CD4-positive, CD25-positive, alpha-beta regulatory T cell (primary cell): ENCODE results near the gene CREB5. TPM values are rescaled to one million over a fixed set of nuclear protein-coding genes. Genes with fewer than 3 reads are reported as not detected.

Experiments
- ATAC-seq, 2 donors: fragments of 150-1000 bp; cut with Tn5 transposase; one replicate each; pipeline ENCODE4 v1.10.0; 2021; ENCODE audit warnings: low read depth in 2 of 2, moderate number of reproducible peaks in 2 of 2, moderate library complexity in 1 of 2
- DNase-seq, 3 donors: peaks; one replicate each; pipeline versions ENCODE4 v3.0.0 to v3.0.0-alpha.2; 2012 to 2022; ENCODE audit warnings: mixed read lengths in 1 of 3
- H3K27ac ChIP-seq: one replicate; pipeline ENCODE4 v1.7.0; 2013; ENCODE audit warnings: mild to moderate bottlenecking, low read length; ENCODE audit not compliant: insufficient read depth, poor library complexity, severe bottlenecking
- H3K27me3 ChIP-seq: one replicate; pipeline ENCODE4 v1.7.0; 2013; ENCODE audit warnings: low read length; ENCODE audit not compliant: control insufficient read depth, insufficient read depth
- H3K36me3 ChIP-seq: one replicate; pipeline ENCODE4 v1.7.0; 2013; ENCODE audit warnings: mild to moderate bottlenecking, low read length, moderate library complexity; ENCODE audit not compliant: control insufficient read depth, insufficient read depth
- H3K4me1 ChIP-seq: 2 replicates; pipeline ENCODE4 v1.7.0; 2013; ENCODE audit warnings: mild to moderate bottlenecking, low read length; ENCODE audit not compliant: insufficient read depth, control insufficient read depth, poor library complexity, severe bottlenecking
- H3K4me3 ChIP-seq: one replicate; pipeline ENCODE4 v1.7.0; 2013; ENCODE audit warnings: low read depth, mild to moderate bottlenecking, low read length, moderate library complexity
- H3K9me3 ChIP-seq, 2 experiments: 1 replicate in 1 of 2; 2 replicates in 1 of 2; pipeline ENCODE4 v1.7.0; 2013; ENCODE audit warnings: low read length in 2 of 2, mild to moderate bottlenecking in 1 of 2, moderate library complexity in 1 of 2; ENCODE audit not compliant: control insufficient read depth in 2 of 2
- H3K27ac Mint-ChIP-seq, 3 donors: one replicate each; pipeline ENCODE4 v1.8.0; 2020 to 2022; ENCODE audit warnings: mild to moderate bottlenecking in 3 of 3, mixed read lengths in 3 of 3, moderate library complexity in 2 of 3
- H3K27me3 Mint-ChIP-seq: one replicate; pipeline ENCODE4 v1.8.0; 2022; ENCODE audit warnings: mild to moderate bottlenecking, mixed read lengths
- H3K36me3 Mint-ChIP-seq: one replicate; pipeline ENCODE4 v1.8.0; 2020; ENCODE audit warnings: mixed read lengths
- H3K4me1 Mint-ChIP-seq, 4 donors: one replicate each; pipeline ENCODE4 v1.8.0; 2020 to 2022; ENCODE audit warnings: mixed read lengths in 4 of 4, mild to moderate bottlenecking in 1 of 4
- H3K4me3 Mint-ChIP-seq, 4 donors: one replicate each; pipeline ENCODE4 v1.8.0; 2020 to 2022; ENCODE audit warnings: mild to moderate bottlenecking in 4 of 4, mixed read lengths in 4 of 4, moderate library complexity in 3 of 4
- H3K9me3 Mint-ChIP-seq, 7 donors: one replicate each; pipeline ENCODE4 v1.8.0; 2020 to 2022; ENCODE audit warnings: mixed read lengths in 7 of 7, mild to moderate bottlenecking in 3 of 7, moderate library complexity in 2 of 7
- polyA plus RNA-seq, 4 donors: library from polyadenylated mRNA; unstranded; fragments of 300-500 nt; fragmentation: Illumina TruSeq; gene quantifications; one replicate each; pipeline ENCODE4 v1.2.3, GENCODE V29; 2021
- total RNA-seq: library from RNA; stranded (reverse); gene quantifications from one replicate; pipeline ENCODE4 v1.2.3, GENCODE V29; 2022

Gene CREB5
- total and polyA plus RNA-seq, 5 donors from 2014 or later: 1.3 TPM; not detected in 4

DNA sequence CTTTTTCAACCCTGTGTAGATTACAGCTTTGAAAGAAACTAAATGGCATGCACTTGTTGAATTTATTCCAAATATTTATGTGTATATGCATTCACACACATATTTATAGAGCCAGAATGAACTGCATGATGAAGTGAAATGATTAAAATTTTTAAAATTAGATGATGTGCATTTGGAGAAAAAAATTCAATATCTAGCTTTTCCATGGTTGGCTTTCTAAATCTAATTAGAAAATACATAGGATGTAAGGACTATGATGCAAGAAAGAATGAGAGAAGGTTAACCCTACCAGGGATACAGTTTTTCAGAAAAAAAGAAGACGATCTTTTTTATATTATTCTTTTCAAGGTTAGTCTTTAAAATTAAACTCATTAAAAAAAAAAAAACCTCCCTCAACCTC is 341.3 kb downstream of the CREB5 start:
- Mint-ChIP-seq H3K27me3 (peaks cover 7% of the 10 kb centered on the region), H3K9me3 (peaks cover 0 to 6% (median 0%) of the 10 kb centered on the region in 7 donors), H3K4me1 (no peaks in the 10 kb centered on the region), H3K36me3 (no peaks in the 10 kb centered on the region), H3K4me3 (no peak overlapping the region), H3K27ac (no peak overlapping the region)
- Histone ChIP-seq H3K36me3 (no peaks in the 10 kb centered on the region), H3K4me1 (no peaks in the 10 kb centered on the region), H3K9me3 (no peaks in the 10 kb centered on the region), H3K27ac (no peak overlapping the region), H3K4me3 (no peak overlapping the region), H3K27me3 (no peaks in the 10 kb centered on the region)
- no peak for DNase-seq
- ATAC-seq: no peak

DNA sequence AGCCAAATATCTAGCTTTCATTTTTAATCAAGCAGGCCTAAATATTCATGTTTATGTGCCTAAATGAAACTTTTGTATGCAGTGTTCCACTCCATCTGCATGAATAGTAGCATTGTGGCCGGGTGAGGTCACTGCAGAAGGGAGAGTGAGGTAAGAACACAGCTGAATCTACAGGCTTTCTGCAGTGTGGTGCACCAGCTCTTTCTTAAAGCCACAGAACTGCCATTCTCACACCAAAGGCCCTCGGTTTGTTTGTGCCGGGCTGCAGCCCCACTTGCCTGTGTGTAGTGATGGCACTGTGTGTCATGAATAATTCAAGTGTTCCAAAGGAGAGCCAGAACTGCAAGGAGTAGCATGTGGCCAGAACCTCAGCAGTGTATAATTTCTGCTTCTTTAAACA is 341.7 kb downstream of the CREB5 start:
- H3K4me1 Mint-ChIP-seq: no peaks in the 10 kb centered on the region
- Histone ChIP-seq H3K36me3 (no peaks in the 10 kb centered on the region), H3K27ac (no peak overlapping the region), H3K4me1 (no peaks in the 10 kb centered on the region), H3K9me3 (no peaks in the 10 kb centered on the region), H3K27me3 (no peaks in the 10 kb centered on the region), H3K4me3 (no peak overlapping the region)
- H3K4me3 Mint-ChIP-seq: no peak overlapping the region
- DNase-seq (no peak), ATAC-seq (no peak)
- peaks cover 7% of the 10 kb centered on the region for H3K27me3 Mint-ChIP-seq
- peaks cover 0 to 6% (median 0%) of the 10 kb centered on the region in 7 donors for H3K9me3 Mint-ChIP-seq
- H3K36me3 Mint-ChIP-seq: no peaks in the 10 kb centered on the region
- H3K27ac Mint-ChIP-seq: no peak overlapping the region

DNA sequence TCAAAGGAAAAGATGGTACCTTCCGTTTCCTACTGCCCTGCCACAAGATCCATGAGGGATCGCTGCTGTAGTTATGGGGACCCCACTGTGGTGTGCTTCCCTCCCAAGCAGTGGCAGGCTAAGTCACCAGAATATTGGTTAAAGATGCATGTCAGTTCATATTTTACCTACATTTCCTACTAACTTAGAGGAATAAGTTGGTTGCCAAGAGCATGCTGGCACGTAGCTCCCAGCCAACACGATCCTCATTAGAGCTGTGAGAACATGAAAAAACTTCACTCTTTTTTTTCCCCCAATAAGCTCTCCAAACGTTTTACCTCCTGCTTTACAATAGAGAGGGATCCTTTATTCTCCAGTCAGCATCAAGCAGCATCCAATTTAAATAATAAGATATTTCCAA is 342.1 kb downstream of the CREB5 start:
- peaks cover 0 to 6% (median 0%) of the 10 kb centered on the region in 7 donors for H3K9me3 Mint-ChIP-seq
- H3K4me3 ChIP-seq: no peak overlapping the region
- H3K27me3 Mint-ChIP-seq: peaks cover 7% of the 10 kb centered on the region
- H3K9me3 ChIP-seq: no peaks in the 10 kb centered on the region
- H3K4me1 ChIP-seq: no peaks in the 10 kb centered on the region
- no peaks in the 10 kb centered on the region for H3K27me3 ChIP-seq
- H3K27ac ChIP-seq: no peak overlapping the region
- H3K4me1 Mint-ChIP-seq: no peaks in the 10 kb centered on the region
- H3K36me3 ChIP-seq: no peaks in the 10 kb centered on the region
- no peak for DNase-seq
- no peak overlapping the region for H3K4me3 Mint-ChIP-seq
- ATAC-seq: no peak
- no peaks in the 10 kb centered on the region for H3K36me3 Mint-ChIP-seq
- H3K27ac Mint-ChIP-seq: no peak overlapping the region

DNA sequence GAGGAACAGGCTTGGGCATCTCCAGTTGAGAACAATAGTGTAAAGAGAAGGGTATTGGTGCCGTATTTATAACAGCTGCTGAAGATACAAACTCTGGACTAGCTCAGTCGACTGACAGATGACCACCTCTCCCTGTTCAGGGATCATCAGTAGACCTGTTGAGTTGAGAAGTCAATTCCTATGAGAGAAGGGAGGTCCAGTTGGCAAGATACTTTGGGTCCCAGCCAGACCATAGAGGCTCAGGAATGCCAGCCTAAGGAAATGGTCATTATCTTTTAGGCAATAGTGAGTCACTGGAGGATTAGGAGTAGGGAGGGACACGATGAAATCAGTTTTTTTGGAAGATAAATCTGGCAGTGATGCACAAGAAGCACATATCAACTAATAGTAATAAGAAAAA is 342.9 kb downstream of the CREB5 start:
- H3K27ac ChIP-seq: no peak overlapping the region
- peaks cover 7% of the 10 kb centered on the region for H3K27me3 Mint-ChIP-seq

DNA sequence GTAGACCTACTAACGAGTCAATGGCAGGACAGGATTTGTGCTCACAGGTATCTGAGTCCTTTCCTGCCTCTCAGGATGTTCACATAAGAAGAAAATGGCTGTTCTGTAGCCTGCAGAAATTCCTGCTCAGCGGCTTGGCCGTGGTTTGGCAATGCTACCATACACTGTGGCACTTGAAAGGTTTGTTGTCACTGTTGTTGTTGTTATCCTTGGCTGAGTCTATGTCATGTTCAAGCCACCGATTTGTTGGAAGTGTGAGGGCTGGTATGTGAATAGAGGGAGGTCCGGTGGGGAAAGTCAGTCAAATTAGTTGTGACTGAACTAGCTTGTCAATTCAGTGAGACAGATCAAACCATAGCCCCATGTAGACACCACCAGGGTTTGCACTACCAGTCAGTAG is 345.9 kb downstream of the CREB5 start:
- Histone ChIP-seq H3K36me3 (no peaks in the 10 kb centered on the region), H3K4me1 (no peaks in the 10 kb centered on the region), H3K27me3 (no peaks in the 10 kb centered on the region), H3K27ac (no peak overlapping the region), H3K4me3 (no peak overlapping the region), H3K9me3 (no peaks in the 10 kb centered on the region)
- no peak for DNase-seq
- no peak overlapping the region for H3K4me3 Mint-ChIP-seq
- H3K27ac Mint-ChIP-seq: no peak overlapping the region
- H3K9me3 Mint-ChIP-seq: peaks cover 0 to 6% (median 0%) of the 10 kb centered on the region in 7 donors
- peaks cover 9% of the 10 kb centered on the region for H3K27me3 Mint-ChIP-seq
- no peaks in the 10 kb centered on the region for H3K36me3 Mint-ChIP-seq
- ATAC-seq: no peak
- no peaks in the 10 kb centered on the region for H3K4me1 Mint-ChIP-seq

More for the DNA sequence above, 342.9 kb downstream of the CREB5 start:
- no peaks in the 10 kb centered on the region for H3K27me3 ChIP-seq
- Mint-ChIP-seq H3K36me3 (no peaks in the 10 kb centered on the region), H3K9me3 (peaks cover 0 to 6% (median 0%) of the 10 kb centered on the region in 7 donors), H3K4me1 (no peaks in the 10 kb centered on the region), H3K27ac (no peak overlapping the region), H3K4me3 (no peak overlapping the region)
- H3K9me3 ChIP-seq: no peaks in the 10 kb centered on the region
- ATAC-seq (no peak), DNase-seq (no peak)
- no peak overlapping the region for H3K4me3 ChIP-seq
- H3K36me3 ChIP-seq: no peaks in the 10 kb centered on the region
- H3K4me1 ChIP-seq: no peaks in the 10 kb centered on the region

DNA sequence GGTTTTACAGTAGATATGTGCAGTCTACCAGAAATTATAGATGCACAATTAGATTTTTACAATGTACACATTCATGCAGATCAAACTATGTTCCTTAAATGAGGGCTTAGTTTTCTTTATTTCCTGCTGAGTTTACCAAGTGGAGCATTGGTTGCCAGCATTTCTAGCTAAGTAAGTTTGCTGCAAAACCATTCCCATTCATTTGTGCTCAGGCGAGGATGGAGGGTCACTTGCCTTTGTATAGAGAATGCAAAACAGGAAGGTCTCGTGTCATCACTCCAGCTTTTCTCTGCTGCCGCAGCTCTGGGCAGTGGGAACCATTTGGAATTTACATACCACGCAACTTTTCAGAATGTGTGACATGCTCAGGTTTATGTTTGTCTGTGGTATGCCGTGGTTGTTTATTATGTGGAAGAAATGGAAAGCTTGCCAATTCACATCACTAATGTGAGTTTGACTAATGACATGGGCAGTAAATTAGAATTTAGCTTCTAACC is 347.2 kb downstream of the CREB5 start:
- Mint-ChIP-seq H3K27ac (no peak overlapping the region), H3K4me3 (no peak overlapping the region), H3K27me3 (peaks cover 11% of the 10 kb centered on the region), H3K9me3 (peaks cover 0 to 6% (median 0%) of the 10 kb centered on the region in 7 donors), H3K36me3 (no peaks in the 10 kb centered on the region), H3K4me1 (no peaks in the 10 kb centered on the region)
- DNase-seq (no peak), ATAC-seq (no peak)
- Histone ChIP-seq H3K4me1 (no peaks in the 10 kb centered on the region), H3K27me3 (no peaks in the 10 kb centered on the region), H3K4me3 (no peak overlapping the region), H3K9me3 (no peaks in the 10 kb centered on the region), H3K27ac (no peak overlapping the region), H3K36me3 (no peaks in the 10 kb centered on the region)

DNA sequence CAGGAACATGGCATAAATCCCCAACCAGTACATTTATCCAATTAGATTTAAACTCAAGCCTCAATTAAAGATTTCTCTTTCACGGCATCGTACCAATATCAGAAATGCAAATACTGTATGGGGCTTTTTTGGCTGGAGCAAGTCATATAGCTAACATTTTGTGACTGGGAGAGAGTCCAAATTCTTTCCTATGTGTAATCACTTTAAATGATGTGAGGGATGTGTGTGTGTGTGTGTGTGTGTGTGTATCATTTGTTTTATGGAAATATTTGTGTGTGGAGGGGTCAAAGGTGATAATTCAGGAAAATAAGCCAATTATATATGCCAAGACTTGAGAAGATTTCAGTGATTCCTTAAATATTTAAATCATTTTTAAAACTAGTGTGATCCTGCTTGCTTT is 349.2 kb downstream of the CREB5 start:
- Mint-ChIP-seq H3K4me1 (no peaks in the 10 kb centered on the region), H3K9me3 (peaks cover 0 to 5% (median 0%) of the 10 kb centered on the region in 7 donors), H3K4me3 (no peak overlapping the region), H3K27ac (no peak overlapping the region), H3K36me3 (no peaks in the 10 kb centered on the region), H3K27me3 (peaks cover 4% of the 10 kb centered on the region)
- Histone ChIP-seq H3K4me3 (no peak overlapping the region), H3K27me3 (no peaks in the 10 kb centered on the region), H3K27ac (no peak overlapping the region), H3K4me1 (no peaks in the 10 kb centered on the region), H3K36me3 (no peaks in the 10 kb centered on the region), H3K9me3 (no peaks in the 10 kb centered on the region)
- DNase-seq (no peak), ATAC-seq (no peak)

DNA sequence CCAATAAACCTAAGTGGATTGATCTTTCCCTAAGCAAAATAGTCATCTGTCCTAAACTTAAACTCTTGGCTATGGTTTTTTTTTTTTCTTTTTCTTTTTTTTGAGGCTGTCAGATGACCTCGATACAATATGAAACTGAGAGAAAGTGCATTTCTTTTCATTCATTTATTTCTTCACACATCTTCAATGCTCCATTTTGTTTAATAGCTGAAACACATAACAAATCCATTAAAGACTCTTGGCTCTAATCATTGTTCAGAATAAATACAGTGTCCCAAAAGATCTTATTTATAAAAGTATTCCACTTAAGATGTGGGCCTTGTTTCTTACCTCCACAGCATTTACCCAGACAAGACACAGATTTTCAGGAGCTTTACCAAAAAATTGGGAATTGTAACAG is 350.3 kb downstream of the CREB5 start:
- H3K27me3 ChIP-seq: no peaks in the 10 kb centered on the region
- no peak overlapping the region for H3K27ac Mint-ChIP-seq

More for the DNA sequence above, 350.3 kb downstream of the CREB5 start:
- H3K9me3 Mint-ChIP-seq: no peaks in the 10 kb centered on the region
- H3K27ac ChIP-seq: no peak overlapping the region
- H3K9me3 ChIP-seq: no peaks in the 10 kb centered on the region
- no peaks in the 10 kb centered on the region for H3K36me3 Mint-ChIP-seq
- H3K36me3 ChIP-seq: no peaks in the 10 kb centered on the region
- peaks cover 5% of the 10 kb centered on the region for H3K27me3 Mint-ChIP-seq
- H3K4me1 ChIP-seq: no peaks in the 10 kb centered on the region
- H3K4me3 Mint-ChIP-seq: no peak overlapping the region
- no peak overlapping the region for H3K4me3 ChIP-seq
- H3K4me1 Mint-ChIP-seq: no peaks in the 10 kb centered on the region
- ATAC-seq: no peak
- no peak for DNase-seq
